ENCODE measurements around the gene ARMH2. TPM values are rescaled to one million over a fixed set of nuclear protein-coding genes. Genes with fewer than 3 reads are reported as not detected.

ARMH2 gene
- total and polyA plus RNA-seq, 4 donors, result not detected

- 78% methylated on average over 3 of the region's 3 CpGs for WGBS
- Histone ChIP-seq H3K9ac (ENCODE audit: low read depth in 1 of 2, low read length in 2 of 2) (no peak overlapping the region), H3K36me3 (ENCODE audit: control insufficient read depth in 4 of 4, insufficient read depth in 3 of 4, low read depth in 1 of 4, low read length in 3 of 4) (no peaks in the 10 kb centered on the region), H3K4me1 (ENCODE audit: control insufficient read depth in 4 of 4, insufficient read depth in 4 of 4, low read length in 3 of 4) (no peaks in the 10 kb centered on the region), H3K27me3 (ENCODE audit: control insufficient read depth in 4 of 4, insufficient read depth in 4 of 4, low read length in 3 of 4) (no peaks in the 10 kb centered on the region), H3K4me3 (ENCODE audit: low read depth in 1 of 3, low read length in 3 of 3) (no peak overlapping the region), H3K27ac (ENCODE audit: low read depth in 1 of 2, low read length in 2 of 2) (peak overlapping the region in 1 of 2 donors; percentile 46), H3K9me3 (ENCODE audit: control insufficient read depth in 4 of 4, low read length in 3 of 4) (no peaks in the 10 kb centered on the region)
- no peak for DNase-seq (ENCODE audit: low spot score)
- TF ChIP-seq RXRA (IDR thresholded peaks at IDR 0.05) (no peak), TAF1 (conservative IDR thresholded peaks at IDR 0.05) (no peak), CTCF (IDR thresholded peaks at IDR 0.05; ENCODE audit: low read depth, low read length, missing input control) (no peak), EGR1 (IDR thresholded peaks at IDR 0.05; ENCODE audit: low read depth in 2 of 2) (no peak), HNF4G (IDR thresholded peaks at IDR 0.05) (no peak), SP1 (IDR thresholded peaks at IDR 0.05) (no peak), JUND (IDR thresholded peaks at IDR 0.05) (no peak)
These were observed 49.4 kb downstream of the ARMH2 start for GRCh38 chr6:24749297-24749696.

Other genes starting within 250 kb of the ARMH2 start
- under 1 TPM in 1 of 2 donors, not detected in 1; under 0.01 TPM for gene KIAA0319, start 152.7 kb downstream of the ARMH2 start, total RNA-seq
- under 1 TPM in 1 of 2 donors, not detected in 1; 0.01 TPM for gene KIAA0319, start 152.7 kb downstream of the ARMH2 start, polyA plus RNA-seq
- 10 to 100 TPM; 17.9 to 24.3 TPM for gene TDP2, start 132.0 kb downstream of the ARMH2 start, total RNA-seq
- gene TDP2, start 132.0 kb downstream of the ARMH2 start, polyA plus RNA-seq, result 10 to 100 TPM; 16.5 to 19.1 TPM
- 10 to 100 TPM in 1 of 2 donors, 1 to 10 TPM in 1; 9.9 to 21.8 TPM for gene ACOT13, start 131.8 kb downstream of the ARMH2 start, total RNA-seq
- 10 to 100 TPM; 20.7 to 90.0 TPM for gene ACOT13, start 131.8 kb downstream of the ARMH2 start, polyA plus RNA-seq
- gene C6orf62, start 79.8 kb downstream of the ARMH2 start, total RNA-seq, result 10 to 100 TPM; 50.0 to 58.6 TPM
- 10 to 100 TPM; 29.6 to 48.8 TPM for gene C6orf62, start 79.8 kb downstream of the ARMH2 start, polyA plus RNA-seq
- gene GMNN, start 24.0 kb downstream of the ARMH2 start, total RNA-seq, result 10 to 100 TPM in 1 of 2 donors, 1 to 10 TPM in 1; 8.4 to 34.9 TPM
- gene GMNN, start 24.0 kb downstream of the ARMH2 start, polyA plus RNA-seq, result 10 to 100 TPM in 1 of 2 donors, 1 to 10 TPM in 1; 8.6 to 13.5 TPM
- 10 to 100 TPM in 1 of 2 donors, 1 to 10 TPM in 1; 5.1 to 10.9 TPM for gene RIPOR2, start 137.0 kb upstream of the ARMH2 start, total RNA-seq
- 1 to 10 TPM; 1.6 to 2.3 TPM for gene RIPOR2, start 137.0 kb upstream of the ARMH2 start, polyA plus RNA-seq